HepG2 (cell line): ENCODE measurements around the gene RBM14. TPM values are rescaled to one million over a fixed set of nuclear protein-coding genes. Genes with fewer than 3 reads are reported as not detected.

Experiments used
- BHLHE40 ChIP-seq: IDR thresholded peaks from 2 replicates; pipeline ENCODE4 v1.6.1; 2011; ENCODE audit warnings: low read length, improper control_type of control experiment
- BORCS8-MEF2B ChIP-seq: sonication (generic); formaldehyde crosslinking; IDR thresholded peaks from 2 replicates; pipeline ENCODE4 v1.8.0; 2022; ENCODE audit warnings: mild to moderate bottlenecking, missing genetic modification reagents
- CENPBD1 ChIP-seq: sonication (generic); formaldehyde crosslinking; IDR thresholded peaks from 2 replicates; pipeline ENCODE4 v1.8.0; 2022; ENCODE audit warnings: missing genetic modification reagents, low read depth, mild to moderate bottlenecking, borderline replicate concordance
- ELF1 ChIP-seq: sonication (generic); formaldehyde crosslinking; IDR thresholded peaks from 2 replicates; pipeline ENCODE4 v1.4.0; 2020; ENCODE audit warnings: missing genetic modification reagents
- KLF16 ChIP-seq, 2 experiments: sonication (generic) in 1 of 2; formaldehyde crosslinking in 1 of 2; IDR thresholded peaks; 2 replicates each; pipeline versions ENCODE4 v1.6.1 to v1.8.0; 2016 to 2023; ENCODE audit warnings: missing genetic modification reagents in 2 of 2, missing compliant biosample characterization in 1 of 2
- NBN ChIP-seq: fragments of 450-650 bp; conservative IDR thresholded peaks from 2 replicates; pipeline ENCODE4 v1.6.1; 2017
- NR0B2 ChIP-seq: sonication (generic); formaldehyde crosslinking; IDR thresholded peaks from 2 replicates; pipeline ENCODE4 v1.4.0; 2020; ENCODE audit warnings: mild to moderate bottlenecking, missing genetic modification reagents
- RAD51 ChIP-seq: fragments of 450-650 bp; IDR thresholded peaks from 2 replicates; pipeline ENCODE4 v1.6.1; 2016; ENCODE audit warnings: borderline replicate concordance
- SIX4 ChIP-seq: sonication (generic); formaldehyde crosslinking; IDR thresholded peaks from 2 replicates; pipeline ENCODE4 v1.4.0; 2020; ENCODE audit warnings: missing genetic modification reagents
- SRY ChIP-seq: sonication (generic); formaldehyde crosslinking; IDR thresholded peaks from 2 replicates; pipeline ENCODE4 v1.8.0; 2022; ENCODE audit warnings: mild to moderate bottlenecking, missing genetic modification reagents
- TBL1XR1 ChIP-seq: fragments of 150-350 bp; IDR thresholded peaks from 2 replicates; pipeline ENCODE4 v1.6.1; 2014; ENCODE audit warnings: borderline replicate concordance, low read length; ENCODE audit not compliant: partially characterized antibody
- TRAFD1 ChIP-seq: sonication (generic); formaldehyde crosslinking; IDR thresholded peaks from 2 replicates; pipeline ENCODE4 v1.5.1; 2020; ENCODE audit warnings: missing genetic modification reagents, mild to moderate bottlenecking, borderline replicate concordance
- YEATS2 ChIP-seq: sonication (generic); formaldehyde crosslinking; IDR thresholded peaks from 2 replicates; pipeline ENCODE4 v1.4.0; 2020; ENCODE audit warnings: missing genetic modification reagents, borderline replicate concordance
- ZNF124 ChIP-seq: sonication (generic); formaldehyde crosslinking; IDR thresholded peaks from 2 replicates; pipeline ENCODE4 v1.4.0; 2020; ENCODE audit warnings: missing genetic modification reagents
- ZNF430 ChIP-seq: sonication (generic); formaldehyde crosslinking; IDR thresholded peaks from 2 replicates; pipeline ENCODE4 v1.9.0; 2021; ENCODE audit warnings: mild to moderate bottlenecking, missing genetic modification reagents
- ZNF564 ChIP-seq: sonication (generic); formaldehyde crosslinking; IDR thresholded peaks from 2 replicates; pipeline ENCODE4 v1.8.1; 2023; ENCODE audit warnings: mild to moderate bottlenecking, missing genetic modification reagents
- ZNF572 ChIP-seq: sonication (generic); formaldehyde crosslinking; IDR thresholded peaks from 2 replicates; pipeline ENCODE4 v1.5.1; 2020; ENCODE audit warnings: mild to moderate bottlenecking, missing genetic modification reagents
- ZNF713 ChIP-seq: sonication (generic); formaldehyde crosslinking; IDR thresholded peaks from 2 replicates; pipeline ENCODE4 v1.4.0; 2020; ENCODE audit warnings: mild to moderate bottlenecking, missing genetic modification reagents
- ZNF788 ChIP-seq: sonication (generic); formaldehyde crosslinking; IDR thresholded peaks from 2 replicates; pipeline ENCODE4 v1.5.0; 2020; ENCODE audit warnings: mild to moderate bottlenecking, missing genetic modification reagents, borderline replicate concordance
- ZNF792 ChIP-seq: IDR thresholded peaks from 2 replicates; pipeline ENCODE4 v1.6.1; 2016
- ZNF839 ChIP-seq: sonication (generic); formaldehyde crosslinking; IDR thresholded peaks from 2 replicates; pipeline ENCODE4 v1.4.0; 2020; ENCODE audit warnings: missing genetic modification reagents, mild to moderate bottlenecking, borderline replicate concordance
- polyA plus RNA-seq, 8 experiments: library from polyadenylated mRNA; depleted of rRNA in 3 of 8; stranded (reverse) in 7 of 8; unstranded in 1 of 8; fragments of >200 nt; fragmentation: Illumina TruSeq in 4 of 8; extraction: Trizol in 4 of 8; gene quantifications; 2 replicates each; pipeline versions ENCODE4 v1.2.1 to v1.2.3, GENCODE V29; 2011 to 2016; ENCODE audit warnings: low read depth in 4 of 8, missing spikeins in 1 of 8, mixed read lengths in 1 of 8; ENCODE audit not compliant: insufficient read depth in 1 of 8
- total RNA-seq, 5 experiments: library from RNA; depleted of rRNA; stranded (reverse); fragments of >200 nt; fragmentation: Illumina TruSeq; extraction: Trizol; gene quantifications; 2 replicates each; pipeline ENCODE4 v1.2.3, GENCODE V29; 2016; ENCODE audit warnings: low read depth in 1 of 5
- TF ChIP-seq, protein P1 (sequence below): sonication (generic); formaldehyde crosslinking; IDR thresholded peaks from 2 replicates; pipeline ENCODE4 v1.8.0; 2022; ENCODE audit warnings: missing genetic modification reagents, mild to moderate bottlenecking, inconsistent platforms, borderline replicate concordance
- TF ChIP-seq, protein P2 (sequence below): sonication (generic); formaldehyde crosslinking; IDR thresholded peaks from 2 replicates; pipeline ENCODE4 v1.4.0; 2020; ENCODE audit warnings: mild to moderate bottlenecking, low read depth, missing genetic modification reagents
- TF ChIP-seq, protein P3 (sequence below): sonication (generic); formaldehyde crosslinking; IDR thresholded peaks from 2 replicates; pipeline ENCODE4 v1.4.0; 2020; ENCODE audit warnings: missing genetic modification reagents, borderline replicate concordance

RBM14 gene
- total and polyA plus RNA-seq, 2 of the 13 experiments (the other 11 are each of a cell fraction or from before 2014, with no cell fraction given) = 12.7 to 44.1 TPM

DNA sequence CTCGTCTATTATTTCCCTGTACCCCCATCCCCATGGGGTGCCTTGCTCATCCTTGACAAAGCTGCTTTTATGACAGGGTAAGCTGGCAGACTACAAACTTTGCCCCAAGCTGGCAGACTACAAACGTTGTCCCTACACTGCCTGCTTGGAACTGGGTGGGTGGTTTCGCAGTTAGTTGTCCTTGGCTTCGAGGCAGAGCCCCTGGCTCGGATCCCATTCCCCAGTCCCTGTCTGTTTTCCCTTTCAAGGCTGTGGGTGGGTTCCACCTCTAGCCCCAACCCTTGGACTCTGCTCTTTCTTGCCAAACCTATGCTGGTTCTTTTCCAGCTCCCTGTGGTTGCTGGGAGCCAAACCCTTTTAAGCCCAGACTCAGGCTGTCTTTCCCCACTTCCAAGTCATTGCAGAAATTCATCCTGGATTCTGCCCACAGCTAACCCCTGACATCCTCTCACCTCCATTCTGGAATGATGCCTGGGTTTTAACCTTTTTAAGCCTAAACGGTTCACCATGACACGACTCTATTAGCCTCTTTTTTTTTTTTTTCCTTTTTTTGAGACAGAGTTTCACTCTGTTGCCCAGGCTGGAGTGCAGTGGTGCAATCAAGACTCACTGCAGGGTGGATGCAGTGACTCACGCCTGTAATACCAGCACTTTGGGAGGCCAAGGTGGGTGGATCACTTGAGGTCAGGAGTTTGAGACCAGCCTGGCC is 9.2 kb upstream of the RBM14 start (continued):
- TF ChIP-seq YEATS2 (0 out of 2 replicates have a peak, but pooled peaks have one; percentile 22), NR0B2 (CRISPR knock-in tag) (no peak), BHLHE40 (no peak), NBN (no peak), ZNF124 (CRISPR knock-in tag) (no peak), ZNF713 (no peak), KLF16 (CRISPR knock-in tag; IDR thresholded peaks at IDR 0.05) (no peak), BORCS8-MEF2B (CRISPR knock-in tag) (no peak), ZNF788 (CRISPR knock-in tag) (no peak), SRY (CRISPR knock-in tag) (no peak), RAD51 (no peak), SIX4 (CRISPR knock-in tag) (no peak), ZNF839 (no peak), TRAFD1 (CRISPR knock-in tag) (no peak), CENPBD1 (CRISPR knock-in tag) (no peak), ZNF572 (CRISPR knock-in tag) (no peak), TBL1XR1 (no peak), ZNF792 (no peak), ZNF430 (CRISPR knock-in tag) (0 out of 2 replicates have a peak, but pooled peaks have one; percentile 59), ZNF564 (CRISPR knock-in tag) (no peak), ELF1 (CRISPR knock-in tag) (no peak)
- TF ChIP-seq, protein P1, sequence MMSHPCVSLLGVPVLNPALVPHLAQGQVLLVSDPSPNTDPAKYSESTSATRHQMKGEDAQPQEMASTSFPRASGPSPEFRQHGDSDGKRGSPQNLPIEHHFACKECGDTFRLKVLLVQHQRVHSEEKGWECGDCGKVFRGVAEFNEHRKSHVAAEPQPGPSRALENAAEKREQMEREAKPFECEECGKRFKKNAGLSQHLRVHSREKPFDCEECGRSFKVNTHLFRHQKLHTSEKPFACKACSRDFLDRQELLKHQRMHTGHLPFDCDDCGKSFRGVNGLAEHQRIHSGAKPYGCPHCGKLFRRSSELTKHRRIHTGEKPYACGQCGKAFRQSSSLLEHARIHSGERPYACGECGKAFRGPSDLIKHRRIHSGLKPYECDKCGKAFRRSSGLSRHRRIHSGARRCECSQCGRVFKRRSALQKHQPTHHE (CRISPR knock-in tag) = no peak
- TF ChIP-seq, protein P2, sequence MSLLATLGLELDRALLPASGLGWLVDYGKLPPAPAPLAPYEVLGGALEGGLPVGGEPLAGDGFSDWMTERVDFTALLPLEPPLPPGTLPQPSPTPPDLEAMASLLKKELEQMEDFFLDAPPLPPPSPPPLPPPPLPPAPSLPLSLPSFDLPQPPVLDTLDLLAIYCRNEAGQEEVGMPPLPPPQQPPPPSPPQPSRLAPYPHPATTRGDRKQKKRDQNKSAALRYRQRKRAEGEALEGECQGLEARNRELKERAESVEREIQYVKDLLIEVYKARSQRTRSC (CRISPR knock-in tag) = no peak
- TF ChIP-seq, protein P3, sequence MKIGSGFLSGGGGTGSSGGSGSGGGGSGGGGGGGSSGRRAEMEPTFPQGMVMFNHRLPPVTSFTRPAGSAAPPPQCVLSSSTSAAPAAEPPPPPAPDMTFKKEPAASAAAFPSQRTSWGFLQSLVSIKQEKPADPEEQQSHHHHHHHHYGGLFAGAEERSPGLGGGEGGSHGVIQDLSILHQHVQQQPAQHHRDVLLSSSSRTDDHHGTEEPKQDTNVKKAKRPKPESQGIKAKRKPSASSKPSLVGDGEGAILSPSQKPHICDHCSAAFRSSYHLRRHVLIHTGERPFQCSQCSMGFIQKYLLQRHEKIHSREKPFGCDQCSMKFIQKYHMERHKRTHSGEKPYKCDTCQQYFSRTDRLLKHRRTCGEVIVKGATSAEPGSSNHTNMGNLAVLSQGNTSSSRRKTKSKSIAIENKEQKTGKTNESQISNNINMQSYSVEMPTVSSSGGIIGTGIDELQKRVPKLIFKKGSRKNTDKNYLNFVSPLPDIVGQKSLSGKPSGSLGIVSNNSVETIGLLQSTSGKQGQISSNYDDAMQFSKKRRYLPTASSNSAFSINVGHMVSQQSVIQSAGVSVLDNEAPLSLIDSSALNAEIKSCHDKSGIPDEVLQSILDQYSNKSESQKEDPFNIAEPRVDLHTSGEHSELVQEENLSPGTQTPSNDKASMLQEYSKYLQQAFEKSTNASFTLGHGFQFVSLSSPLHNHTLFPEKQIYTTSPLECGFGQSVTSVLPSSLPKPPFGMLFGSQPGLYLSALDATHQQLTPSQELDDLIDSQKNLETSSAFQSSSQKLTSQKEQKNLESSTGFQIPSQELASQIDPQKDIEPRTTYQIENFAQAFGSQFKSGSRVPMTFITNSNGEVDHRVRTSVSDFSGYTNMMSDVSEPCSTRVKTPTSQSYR (CRISPR knock-in tag) = no peak
